Activated T-helper 1 cell treated with anti-CD3 and anti-CD28 coated beads, Interleukin-12 subunit alpha, Interleukin-12 subunit beta, Interleukin-2, Interleukin-4 antibody, amounts not matched to agents 30 ng/mL and 10 ng/mL and 1 ng/mL, durations not matched to agents 14 hours and 24 hours and 36 hours (primary cell): ENCODE results near the gene TRMT10B. TPM values are rescaled to one million over a fixed set of nuclear protein-coding genes. Genes with fewer than 3 reads are reported as not detected.
A peak's percentile ranks its signal among the peaks of the same experiment; 100 is the strongest.

Experiments
- DNase-seq: peaks from one replicate; pipeline ENCODE4 v3.0.0; 2021; ENCODE audit warnings: low spot score
- H3K27ac Mint-ChIP-seq: one replicate; pipeline ENCODE4 v1.8.0; 2021; ENCODE audit warnings: mild to moderate bottlenecking, mixed read lengths
- H3K27me3 Mint-ChIP-seq: one replicate; pipeline ENCODE4 v1.8.0; 2022; ENCODE audit warnings: mild to moderate bottlenecking, moderate library complexity, mixed read lengths; ENCODE audit not compliant: insufficient read depth
- H3K36me3 Mint-ChIP-seq: one replicate; pipeline ENCODE4 v1.8.0; 2021; ENCODE audit warnings: low read depth, mixed read lengths
- H3K4me1 Mint-ChIP-seq: one replicate; pipeline ENCODE4 v1.8.0; 2021; ENCODE audit warnings: low read depth, mixed read lengths
- H3K4me3 Mint-ChIP-seq: one replicate; pipeline ENCODE4 v1.8.0; 2021; ENCODE audit warnings: mild to moderate bottlenecking, moderate library complexity, mixed read lengths
- H3K9me3 Mint-ChIP-seq: one replicate; pipeline ENCODE4 v1.8.0; 2021; ENCODE audit warnings: mixed read lengths
- intact Hi-C: fragments of 100-400 bp; cut with micrococcal nuclease; formaldehyde crosslinking; loops from one replicate; pipeline ENCODE4 v1.15.1; 2024
- total RNA-seq: library from RNA; stranded (reverse); gene quantifications from 2 replicates; pipeline ENCODE4 v1.2.3, GENCODE V29; 2022

Gene TRMT10B, protein sequence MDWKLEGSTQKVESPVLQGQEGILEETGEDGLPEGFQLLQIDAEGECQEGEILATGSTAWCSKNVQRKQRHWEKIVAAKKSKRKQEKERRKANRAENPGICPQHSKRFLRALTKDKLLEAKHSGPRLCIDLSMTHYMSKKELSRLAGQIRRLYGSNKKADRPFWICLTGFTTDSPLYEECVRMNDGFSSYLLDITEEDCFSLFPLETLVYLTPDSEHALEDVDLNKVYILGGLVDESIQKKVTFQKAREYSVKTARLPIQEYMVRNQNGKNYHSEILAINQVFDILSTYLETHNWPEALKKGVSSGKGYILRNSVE
- 10.0 and 11.8 TPM in 2 replicates for total RNA-seq

DNA sequence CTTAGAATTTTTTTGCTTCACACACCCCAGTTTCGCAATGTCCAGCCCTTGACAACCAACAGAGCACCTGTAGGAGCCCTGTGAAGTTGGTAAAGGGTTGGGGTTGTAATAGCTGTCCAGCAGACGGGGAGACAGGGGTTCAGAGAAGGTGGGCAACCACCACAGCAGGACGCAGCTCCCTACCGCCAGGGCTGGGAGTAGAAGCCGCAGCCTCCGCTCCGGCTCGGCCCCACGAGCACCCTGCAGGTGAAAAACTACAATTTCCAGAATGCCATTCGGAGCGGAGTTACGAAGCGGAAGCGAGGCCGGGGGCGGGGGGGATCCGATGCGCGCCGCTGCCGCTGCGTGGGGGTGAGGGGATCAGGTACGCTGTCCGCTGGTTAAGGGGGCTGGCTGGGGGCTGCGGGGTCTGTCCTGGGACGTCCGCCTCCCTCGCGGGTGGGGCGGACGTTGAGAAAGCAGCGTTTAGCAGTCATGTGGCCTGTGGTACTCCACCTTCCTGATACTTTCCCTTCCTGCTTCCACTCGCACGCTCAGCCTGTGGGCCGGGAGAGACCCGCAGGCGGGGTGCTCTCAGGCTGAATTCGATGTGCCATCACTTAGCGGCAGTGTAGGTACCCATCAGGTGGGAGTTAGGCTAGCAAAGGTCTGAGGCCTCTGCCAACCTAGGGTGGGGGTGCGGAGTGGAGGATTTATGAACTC, at the start of gene TRMT10B:
TRMT10B (plus strand) TSS at position 317 of the 702 bp plus-strand sequence. CDS start 8,127 bp downstream, outside the sequence.
- H3K27ac Mint-ChIP-seq, result peak within 1 kb of the TSS; percentile 82
- peak within 1 kb of the TSS; percentile 95 for H3K4me3 Mint-ChIP-seq
- peaks cover 27% of the 10 kb centered on the region for H3K4me1 Mint-ChIP-seq
- H3K36me3 Mint-ChIP-seq, result peaks cover 20% of the 10 kb centered on the region
- peak; percentile 65 for DNase-seq
- no peaks in the 10 kb centered on the region for H3K9me3 Mint-ChIP-seq
- intact Hi-C loops, result loop anchor here (1.0 to 5.0 kb wide), 6 partner anchors 32 to 315 kb away; partner anchors contain the start of genes DCAF10, EXOSC3, SHB and SLC25A51
- no peaks in the 10 kb centered on the region for H3K27me3 Mint-ChIP-seq

- DNase-seq, result no peak
- intact Hi-C loops, result no loop called here
- no peak overlapping the region for H3K4me3 Mint-ChIP-seq
- no peak overlapping the region for H3K27ac Mint-ChIP-seq
- peaks cover 4% of the 10 kb centered on the region for H3K4me1 Mint-ChIP-seq
- H3K9me3 Mint-ChIP-seq, result no peaks in the 10 kb centered on the region
- H3K27me3 Mint-ChIP-seq, result peaks cover 29% of the 10 kb centered on the region
- no peaks in the 10 kb centered on the region for H3K36me3 Mint-ChIP-seq
Measured at GRCh38 chr9:37705787-37706186, 47.8 kb upstream of the TRMT10B start.

DNA sequence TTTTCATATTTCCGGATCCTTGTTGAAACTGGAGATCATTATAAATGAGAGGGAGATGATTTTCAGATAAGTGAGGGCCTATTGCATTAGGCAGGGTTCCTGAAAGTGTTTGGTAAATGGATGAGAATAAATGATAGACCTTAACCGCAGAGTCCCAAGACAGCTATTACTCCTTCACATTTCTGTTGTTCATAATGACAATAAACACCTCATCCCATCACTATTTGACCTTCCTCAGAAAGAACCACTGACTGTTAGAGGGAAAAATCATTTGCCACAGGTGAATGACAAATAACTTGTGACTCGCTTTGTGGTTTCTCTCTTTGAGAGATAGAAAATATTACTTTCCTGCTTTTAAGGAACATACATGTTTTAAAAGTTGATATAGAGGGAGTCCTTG, 47.3 kb upstream of the TRMT10B start:
- intact Hi-C loops, result no loop called here
- no peaks in the 10 kb centered on the region for H3K9me3 Mint-ChIP-seq
- peaks cover 28% of the 10 kb centered on the region for H3K27me3 Mint-ChIP-seq
- no peak overlapping the region for H3K4me3 Mint-ChIP-seq
- DNase-seq, result no peak
- H3K36me3 Mint-ChIP-seq, result no peaks in the 10 kb centered on the region
- no peak overlapping the region for H3K27ac Mint-ChIP-seq
- peaks cover 4% of the 10 kb centered on the region for H3K4me1 Mint-ChIP-seq

GRCh38 chr9:37707748-37708147, 45.9 kb upstream of the TRMT10B start:
- Mint-ChIP-seq H3K36me3 (no peaks in the 10 kb centered on the region), H3K4me1 (peaks cover 4% of the 10 kb centered on the region), H3K9me3 (no peaks in the 10 kb centered on the region), H3K27me3 (peaks cover 18% of the 10 kb centered on the region), H3K4me3 (no peak overlapping the region), H3K27ac (no peak overlapping the region)
- DNase-seq, result no peak
- intact Hi-C loops, result no loop called here

GRCh38 chr9:37710046-37710445, 43.6 kb upstream of the TRMT10B start:
- Mint-ChIP-seq H3K27me3 (peaks cover 17% of the 10 kb centered on the region), H3K4me3 (no peak overlapping the region), H3K4me1 (peaks cover 4% of the 10 kb centered on the region), H3K36me3 (no peaks in the 10 kb centered on the region), H3K9me3 (no peaks in the 10 kb centered on the region), H3K27ac (no peak overlapping the region)
- no peak for DNase-seq
- intact Hi-C loops, result no loop called here

- H3K27me3 Mint-ChIP-seq, result peaks cover 12% of the 10 kb centered on the region
- no peak overlapping the region for H3K27ac Mint-ChIP-seq
- H3K4me3 Mint-ChIP-seq, result no peak overlapping the region
- no peaks in the 10 kb centered on the region for H3K9me3 Mint-ChIP-seq
- intact Hi-C loops, result no loop called here
- H3K4me1 Mint-ChIP-seq, result no peaks in the 10 kb centered on the region
- no peaks in the 10 kb centered on the region for H3K36me3 Mint-ChIP-seq
- DNase-seq, result no peak
Measured at GRCh38 chr9:37715260-37715659, 38.3 kb upstream of the TRMT10B start.

GRCh38 chr9:37715991-37716505, 37.6 kb upstream of the TRMT10B start:
- no peak overlapping the region for H3K4me3 Mint-ChIP-seq
- H3K4me1 Mint-ChIP-seq, result no peaks in the 10 kb centered on the region
- intact Hi-C loops, result no loop called here
- DNase-seq, result no peak
- peaks cover 12% of the 10 kb centered on the region for H3K27me3 Mint-ChIP-seq
- no peak overlapping the region for H3K27ac Mint-ChIP-seq
- no peaks in the 10 kb centered on the region for H3K9me3 Mint-ChIP-seq
- no peaks in the 10 kb centered on the region for H3K36me3 Mint-ChIP-seq

- no peaks in the 10 kb centered on the region for H3K9me3 Mint-ChIP-seq
- DNase-seq, result no peak
- H3K27ac Mint-ChIP-seq, result no peak overlapping the region
- H3K4me1 Mint-ChIP-seq, result no peaks in the 10 kb centered on the region
- H3K36me3 Mint-ChIP-seq, result no peaks in the 10 kb centered on the region
- intact Hi-C loops, result no loop called here
- peaks cover 10% of the 10 kb centered on the region for H3K27me3 Mint-ChIP-seq
- no peak overlapping the region for H3K4me3 Mint-ChIP-seq
Measured at GRCh38 chr9:37719526-37719925, 34.1 kb upstream of the TRMT10B start.

GRCh38 chr9:37727013-37727412, 26.6 kb upstream of the TRMT10B start:
- DNase-seq, result no peak
- intact Hi-C loops, result no loop called here
- H3K4me1 Mint-ChIP-seq, result no peaks in the 10 kb centered on the region
- H3K27me3 Mint-ChIP-seq, result peaks cover 9% of the 10 kb centered on the region
- no peaks in the 10 kb centered on the region for H3K9me3 Mint-ChIP-seq
- H3K36me3 Mint-ChIP-seq, result no peaks in the 10 kb centered on the region
- no peak overlapping the region for H3K4me3 Mint-ChIP-seq
- H3K27ac Mint-ChIP-seq, result no peak overlapping the region

GRCh38 chr9:37729499-37729898, 24.1 kb upstream of the TRMT10B start:
- Mint-ChIP-seq H3K27me3 (peaks cover 14% of the 10 kb centered on the region), H3K36me3 (no peaks in the 10 kb centered on the region), H3K4me1 (no peaks in the 10 kb centered on the region), H3K4me3 (no peak overlapping the region), H3K27ac (no peak overlapping the region), H3K9me3 (no peaks in the 10 kb centered on the region)
- intact Hi-C loops, result no loop called here
- DNase-seq, result no peak

GRCh38 chr9:37730256-37730655, 23.3 kb upstream of the TRMT10B start:
- intact Hi-C loops, result no loop called here
- Mint-ChIP-seq H3K9me3 (no peaks in the 10 kb centered on the region), H3K4me3 (no peak overlapping the region), H3K36me3 (no peaks in the 10 kb centered on the region), H3K4me1 (no peaks in the 10 kb centered on the region), H3K27ac (no peak overlapping the region), H3K27me3 (peaks cover 18% of the 10 kb centered on the region)
- no peak for DNase-seq

GRCh38 chr9:37730839-37731238, 22.8 kb upstream of the TRMT10B start:
- intact Hi-C loops, result no loop called here

GRCh38 chr9:37732086-37732741, 21.4 kb upstream of the TRMT10B start:
- no peaks in the 10 kb centered on the region for H3K4me1 Mint-ChIP-seq
- DNase-seq, result no peak
- H3K27ac Mint-ChIP-seq, result no peak overlapping the region
- no peak overlapping the region for H3K4me3 Mint-ChIP-seq
- peaks cover 16% of the 10 kb centered on the region for H3K27me3 Mint-ChIP-seq
- no peaks in the 10 kb centered on the region for H3K36me3 Mint-ChIP-seq
- no peaks in the 10 kb centered on the region for H3K9me3 Mint-ChIP-seq
- intact Hi-C loops, result no loop called here

More at GRCh38 chr9:37730839-37731238, 22.8 kb upstream of the TRMT10B start:
- no peak overlapping the region for H3K4me3 Mint-ChIP-seq
- H3K4me1 Mint-ChIP-seq, result no peaks in the 10 kb centered on the region
- no peak overlapping the region for H3K27ac Mint-ChIP-seq
- peaks cover 18% of the 10 kb centered on the region for H3K27me3 Mint-ChIP-seq
- H3K9me3 Mint-ChIP-seq, result no peaks in the 10 kb centered on the region
- no peaks in the 10 kb centered on the region for H3K36me3 Mint-ChIP-seq
- no peak for DNase-seq
